IMR-90 (cell line): ENCODE measurements around the gene CD177.

Experiments used
- BHLHE40 ChIP-seq: fragments of 150-350 bp; IDR thresholded peaks from 2 replicates; pipeline ENCODE4 v1.6.1; 2016; ENCODE audit warnings: mild to moderate bottlenecking, low read depth, low read length
- CEBPB ChIP-seq: IDR thresholded peaks from 2 replicates; pipeline ENCODE4 v1.6.1; 2012; ENCODE audit warnings: low read depth, low read length, improper control_type of control experiment
- CTCF ChIP-seq: conservative IDR thresholded peaks from 2 replicates; pipeline ENCODE4 v1.5.1; 2012; ENCODE audit warnings: mild to moderate bottlenecking, low read depth, low read length, improper control_type of control experiment
- MAFK ChIP-seq: IDR thresholded peaks from 2 replicates; pipeline ENCODE4 v1.6.1; 2012; ENCODE audit warnings: low read depth, low read length, improper control_type of control experiment
- MAZ ChIP-seq: IDR thresholded peaks from 2 replicates; pipeline ENCODE4 v1.6.1; 2012; ENCODE audit warnings: low read depth, mild to moderate bottlenecking, low read length, improper control_type of control experiment, moderate library complexity, borderline replicate concordance
- POLR2A ChIP-seq: IDR thresholded peaks from 2 replicates; pipeline ENCODE4 v1.6.1; 2012; ENCODE audit warnings: mild to moderate bottlenecking, low read depth, low read length
- RAD21 ChIP-seq: IDR thresholded peaks from 2 replicates; pipeline ENCODE4 v1.6.1; 2012; ENCODE audit warnings: low read length, improper control_type of control experiment
- RFX5 ChIP-seq: IDR thresholded peaks from 2 replicates; pipeline ENCODE4 v1.8.0; 2012; ENCODE audit warnings: low read depth, mild to moderate bottlenecking, low read length, moderate library complexity
- SMC3 ChIP-seq: fragments of 150-350 bp; IDR thresholded peaks from 2 replicates; pipeline ENCODE4 v1.6.1; 2016; ENCODE audit warnings: low read depth, mild to moderate bottlenecking, antibody characterized with exemption, low read length, moderate library complexity

DNA sequence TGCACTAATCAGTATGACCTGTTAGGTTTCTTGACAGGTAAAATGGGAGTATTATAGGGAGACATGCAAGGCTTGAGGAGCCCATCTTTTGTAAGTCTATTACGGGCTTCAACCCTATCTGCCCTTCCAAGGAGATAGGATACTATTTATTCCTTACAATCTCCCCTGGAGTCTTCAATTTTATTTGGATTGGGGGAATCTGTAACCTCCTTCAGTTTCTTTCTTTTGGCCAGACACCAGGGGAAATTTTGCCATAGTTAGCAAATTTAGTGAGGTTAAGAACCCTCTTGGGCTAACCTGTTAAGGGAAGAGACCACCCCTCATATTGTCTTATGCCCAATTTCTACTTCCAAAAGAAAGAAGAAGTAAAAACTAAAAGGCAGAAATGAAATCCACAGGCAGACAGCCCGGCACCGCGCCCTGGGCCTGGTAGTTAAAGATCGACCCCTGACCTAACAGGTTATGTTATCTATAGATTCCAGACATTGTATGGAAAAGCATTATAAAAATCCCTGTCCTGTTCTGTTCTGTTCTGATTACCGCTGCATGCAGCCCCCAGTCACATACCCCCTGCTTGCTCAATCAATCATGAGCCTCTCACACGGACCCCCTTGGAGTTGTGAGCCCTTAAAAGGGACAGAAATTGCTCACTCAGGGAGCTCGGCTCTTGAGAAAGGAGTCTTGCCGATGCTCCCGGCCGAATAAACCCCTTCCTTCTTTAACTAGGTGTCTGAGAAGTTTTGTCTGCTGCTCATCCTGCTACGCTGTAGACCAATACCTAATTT lies 39.6 kb upstream of the CD177 start:
- no peak for TF ChIP-seq MAZ
- TF ChIP-seq CTCF: no peak
- no peak for TF ChIP-seq SMC3
- TF ChIP-seq POLR2A: no peak
- TF ChIP-seq CEBPB: no peak
- TF ChIP-seq BHLHE40: no peak
- TF ChIP-seq MAFK: peak; percentile 52
- TF ChIP-seq RAD21: no peak
- TF ChIP-seq RFX5: no peak
